Measurements from ENCODE around the gene SLC22A23.

DNA sequence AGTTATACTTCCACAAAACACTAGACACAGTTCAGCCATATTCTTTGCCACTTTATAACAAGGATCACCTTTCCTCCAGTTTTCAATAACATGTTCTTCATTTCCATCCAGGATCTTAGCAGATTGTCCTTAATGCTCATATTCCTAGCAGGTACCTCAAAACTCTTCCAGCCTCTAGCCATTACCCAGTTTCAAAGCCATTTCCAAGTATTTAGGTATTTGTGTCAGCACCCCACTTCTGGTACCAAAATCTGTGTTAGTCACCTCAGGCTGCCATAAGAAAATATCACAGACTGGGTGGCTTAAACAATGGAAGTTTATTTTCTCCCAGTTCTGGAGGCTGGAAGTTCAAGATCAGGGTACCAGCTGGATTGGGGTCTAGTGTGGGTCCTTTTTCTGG lies 23.2 kb upstream of the SLC22A23 start:
- TF ChIP-seq, protein P1, sequence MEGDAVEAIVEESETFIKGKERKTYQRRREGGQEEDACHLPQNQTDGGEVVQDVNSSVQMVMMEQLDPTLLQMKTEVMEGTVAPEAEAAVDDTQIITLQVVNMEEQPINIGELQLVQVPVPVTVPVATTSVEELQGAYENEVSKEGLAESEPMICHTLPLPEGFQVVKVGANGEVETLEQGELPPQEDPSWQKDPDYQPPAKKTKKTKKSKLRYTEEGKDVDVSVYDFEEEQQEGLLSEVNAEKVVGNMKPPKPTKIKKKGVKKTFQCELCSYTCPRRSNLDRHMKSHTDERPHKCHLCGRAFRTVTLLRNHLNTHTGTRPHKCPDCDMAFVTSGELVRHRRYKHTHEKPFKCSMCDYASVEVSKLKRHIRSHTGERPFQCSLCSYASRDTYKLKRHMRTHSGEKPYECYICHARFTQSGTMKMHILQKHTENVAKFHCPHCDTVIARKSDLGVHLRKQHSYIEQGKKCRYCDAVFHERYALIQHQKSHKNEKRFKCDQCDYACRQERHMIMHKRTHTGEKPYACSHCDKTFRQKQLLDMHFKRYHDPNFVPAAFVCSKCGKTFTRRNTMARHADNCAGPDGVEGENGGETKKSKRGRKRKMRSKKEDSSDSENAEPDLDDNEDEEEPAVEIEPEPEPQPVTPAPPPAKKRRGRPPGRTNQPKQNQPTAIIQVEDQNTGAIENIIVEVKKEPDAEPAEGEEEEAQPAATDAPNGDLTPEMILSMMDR (IDR thresholded peaks at IDR 0.05): no peak
- TF ChIP-seq POLR2A (IDR thresholded peaks at IDR 0.05) (no peak), POLR2AphosphoS5 (IDR thresholded peaks at IDR 0.05) (no peak)
